ENCODE data around the gene EYS.

Gene EYS

GRCh38 chr6:65091561-65091960, 615.5 kb downstream of the EYS start:
- no peak for TF ChIP-seq CTCF (IDR thresholded peaks at IDR 0.05; ENCODE audit: control extremely low read depth, extremely low read depth, low read depth, missing control alignments)
- ChIA-PET CTCF (interaction anchor here (1.0 kb wide), 1 partner anchor 27 kb away, joined by 3 read pairs; no protein-coding TSS in a partner anchor), POLR2A (no interaction called here)
- no peak for DNase-seq (ENCODE audit: extremely low spot score)

- DNase-seq (ENCODE audit: extremely low spot score), result no peak
- POLR2A ChIA-PET, result no interaction called here
- no peak for TF ChIP-seq CTCF (IDR thresholded peaks at IDR 0.05; ENCODE audit: control extremely low read depth, extremely low read depth, low read depth, missing control alignments)
- CTCF ChIA-PET, result no interaction called here
These were observed 618.5 kb downstream of the EYS start for GRCh38 chr6:65088575-65088974.

DNA sequence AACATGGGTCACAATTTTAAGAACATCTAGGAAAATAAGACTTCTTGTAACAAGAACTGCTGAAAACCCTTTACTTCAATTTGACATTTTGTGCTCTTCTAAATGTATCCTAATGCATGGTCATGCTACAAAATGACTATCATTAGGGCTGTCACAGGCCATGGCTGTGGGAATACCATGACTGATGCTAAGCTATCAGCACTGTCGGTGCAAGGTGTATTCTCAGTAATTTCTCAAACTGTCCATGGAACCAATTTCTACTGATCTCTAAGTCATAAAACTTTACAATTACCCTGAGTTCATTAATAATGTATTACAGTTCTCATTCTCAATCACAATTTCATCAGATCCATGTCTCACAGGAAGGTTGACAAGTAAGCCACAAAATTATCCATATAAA, 625.3 kb downstream of the EYS start:
- CTCF ChIA-PET, result no interaction called here
- no peak for TF ChIP-seq CTCF (IDR thresholded peaks at IDR 0.05; ENCODE audit: control extremely low read depth, extremely low read depth, low read depth, missing control alignments)
- POLR2A ChIA-PET, result no interaction called here
- DNase-seq (ENCODE audit: extremely low spot score), result no peak

- TF ChIP-seq CTCF (IDR thresholded peaks at IDR 0.05; ENCODE audit: control extremely low read depth, extremely low read depth, low read depth, missing control alignments), result no peak
- DNase-seq (ENCODE audit: extremely low spot score), result no peak
- CTCF ChIA-PET, result no interaction called here
- POLR2A ChIA-PET, result no interaction called here
These were observed 631.3 kb downstream of the EYS start for GRCh38 chr6:65075705-65076230.

GRCh38 chr6:65072500-65072899, 634.5 kb downstream of the EYS start:
- ChIA-PET CTCF (no interaction called here), POLR2A (no interaction called here)
- no peak for DNase-seq (ENCODE audit: extremely low spot score)
- no peak for TF ChIP-seq CTCF (IDR thresholded peaks at IDR 0.05; ENCODE audit: control extremely low read depth, extremely low read depth, low read depth, missing control alignments)

DNA sequence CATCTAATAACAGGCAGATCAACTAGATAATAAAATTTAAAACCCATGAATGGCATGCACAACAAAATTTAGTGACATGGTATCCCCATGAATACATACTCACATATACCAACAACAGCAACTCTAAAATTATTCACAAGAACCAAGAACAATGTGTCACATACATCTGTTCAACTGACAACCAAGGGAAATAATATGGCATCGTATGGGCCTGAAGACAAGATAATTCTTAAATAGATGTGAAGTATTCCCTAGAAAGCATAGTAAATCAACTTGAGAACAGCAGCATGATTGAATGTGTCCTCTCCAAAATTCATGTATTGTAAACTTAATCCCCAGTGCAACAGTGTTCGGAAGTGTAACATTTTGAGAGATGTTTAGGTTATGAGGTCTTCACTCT, 635.5 kb downstream of the EYS start:
- no peak for TF ChIP-seq CTCF (IDR thresholded peaks at IDR 0.05; ENCODE audit: control extremely low read depth, extremely low read depth, low read depth, missing control alignments)
- CTCF ChIA-PET, result no interaction called here
- no peak for DNase-seq (ENCODE audit: extremely low spot score)
- POLR2A ChIA-PET, result no interaction called here

- DNase-seq (ENCODE audit: extremely low spot score), result no peak
- ChIA-PET POLR2A (no interaction called here), CTCF (no interaction called here)
- no peak for TF ChIP-seq CTCF (IDR thresholded peaks at IDR 0.05; ENCODE audit: control extremely low read depth, extremely low read depth, low read depth, missing control alignments)
These were observed 642.2 kb downstream of the EYS start for GRCh38 chr6:65064844-65065243.

Data from GM10248 (cell line).